Endothelial cell of umbilical vein (primary cell): Measurements from ENCODE around the gene CPNE7. TPM values are rescaled to one million over a fixed set of nuclear protein-coding genes. Genes with fewer than 3 reads are reported as not detected.

Source experiments
- BruUV-seq: library from RNA; stranded (reverse); fragments of 400-500 nt; replicated peaks from 2 replicates; lab custom pipeline; 2021; lab: Mats Ljungman, UMichigan
- CTCF ChIA-PET: fragments of 300-600, 350-600 bp; sonication (Branson Sonifier 250); formaldehyde crosslinking; loops from one replicate; lab custom pipeline; 2021; ENCODE audit warnings: antibody characterized with exemption, inconsistent platforms; lab: Charles Lee
- POLR2A ChIA-PET: fragments of 300-600, 350-600 bp; sonication (Branson Sonifier 250); formaldehyde crosslinking; loops from one replicate; lab custom pipeline; 2021; ENCODE audit warnings: antibody characterized with exemption, inconsistent platforms; lab: Charles Lee
- DNase-seq: peaks from one replicate; pipeline ENCODE4 v3.0.0-alpha.2; 2011; ENCODE audit warnings: low read depth, low spot score
- FAIRE-seq: peaks from 2 replicates; lab custom pipeline; 2011; peaks lifted over from hg19 to GRCh38; lab: Jason Lieb, UNC
- H2AFZ ChIP-seq: 2 replicates; pipeline ENCODE4 v1.6.0; 2012; ENCODE audit warnings: low read depth, low read length, control low read depth, inconsistent platforms
- H3K27ac ChIP-seq: 2 replicates; pipeline ENCODE4 v1.5.1; 2011; ENCODE audit warnings: low read depth, mild to moderate bottlenecking, control low read depth, low read length, moderate library complexity; ENCODE audit not compliant: insufficient read depth
- H3K27me3 ChIP-seq, 2 experiments: 2 replicates each; pipeline versions ENCODE4 v1.6.0 to v1.6.1; 2011; ENCODE audit warnings: low read length in 2 of 2, mixed read lengths in 1 of 2; ENCODE audit not compliant: control insufficient read depth in 2 of 2, insufficient read depth in 2 of 2
- H3K36me3 ChIP-seq, 2 experiments: 2 replicates in 1 of 2; 3 replicates in 1 of 2; pipeline ENCODE4 v1.5.1; 2011; ENCODE audit warnings: low read length in 2 of 2, mild to moderate bottlenecking in 1 of 2, moderate library complexity in 1 of 2; ENCODE audit not compliant: control insufficient read depth in 2 of 2, insufficient read depth in 2 of 2; ENCODE audit errors: extremely low read depth in 1 of 2
- H3K4me1 ChIP-seq: 3 replicates; pipeline ENCODE4 v1.5.1; 2011; ENCODE audit warnings: mild to moderate bottlenecking, low read length; ENCODE audit not compliant: control insufficient read depth, insufficient read depth; ENCODE audit errors: extremely low read depth
- H3K4me2 ChIP-seq: 2 replicates; pipeline ENCODE4 v1.6.1; 2011; ENCODE audit warnings: low read length, control low read depth, mixed read lengths; ENCODE audit not compliant: insufficient read depth
- H3K4me3 ChIP-seq, 3 experiments: fragments of 200-600 bp in 1 of 3; sonication (generic), shearing (Covaris generic) in 1 of 3; replicated peaks in 1 of 3; 2 replicates each; pipeline ENCODE4 v1.5.1; 2011 to 2016; ENCODE audit warnings: control low read depth in 3 of 3, low read length in 3 of 3, mild to moderate bottlenecking in 2 of 3, inconsistent platforms in 1 of 3, low read depth in 1 of 3, moderate library complexity in 1 of 3; ENCODE audit not compliant: insufficient read depth in 1 of 3
- H3K79me2 ChIP-seq: 2 replicates; pipeline ENCODE4 v1.6.0; 2012; ENCODE audit warnings: low read length, inconsistent platforms; ENCODE audit not compliant: control insufficient read depth, insufficient read depth
- H3K9ac ChIP-seq: replicated peaks from 2 replicates; pipeline ENCODE3; 2011; ENCODE audit warnings: low read length, control low read depth; ENCODE audit not compliant: insufficient read depth; ENCODE audit errors: extremely low read depth
- H3K9me1 ChIP-seq: replicated peaks from 3 replicates; pipeline ENCODE4 v1.6.0; 2011; ENCODE audit warnings: mild to moderate bottlenecking, low read length; ENCODE audit not compliant: control insufficient read depth, insufficient read depth; ENCODE audit errors: extremely low read depth
- H3K9me3 ChIP-seq: replicated peaks from 2 replicates; pipeline ENCODE4 v1.5.1; 2012; ENCODE audit warnings: low read length, inconsistent platforms; ENCODE audit not compliant: control insufficient read depth, insufficient read depth
- H4K20me1 ChIP-seq: replicated peaks from 2 replicates; pipeline ENCODE3; 2011; ENCODE audit warnings: mild to moderate bottlenecking, low read length; ENCODE audit not compliant: control insufficient read depth, insufficient read depth; ENCODE audit errors: extremely low read depth
- CTCF ChIP-seq, 2 donors: IDR thresholded peaks; 1 replicate in 1 of 2; 2 replicates in 1 of 2; pipeline ENCODE4 v1.5.1; 2011; ENCODE audit warnings: low read length in 2 of 2, mild to moderate bottlenecking in 2 of 2, moderate library complexity in 2 of 2, control low read depth in 1 of 2, inconsistent platforms in 1 of 2, low read depth in 1 of 2; ENCODE audit not compliant: insufficient read depth in 1 of 2; ENCODE audit errors: extremely low read depth in 1 of 2
- EZH2 ChIP-seq: IDR thresholded peaks from 2 replicates; pipeline ENCODE4 v1.6.1; 2012; ENCODE audit warnings: borderline replicate concordance, low read depth, mild to moderate bottlenecking, moderate library complexity, low read length, inconsistent platforms; ENCODE audit not compliant: severe bottlenecking
- FOS ChIP-seq: IDR thresholded peaks from 2 replicates; pipeline ENCODE4 v1.6.1; 2011; ENCODE audit warnings: mild to moderate bottlenecking, low read length, moderate library complexity, borderline replicate concordance; ENCODE audit not compliant: insufficient read depth
- GATA2 ChIP-seq: IDR thresholded peaks from 2 replicates; pipeline ENCODE4 v1.7.0; 2011; ENCODE audit warnings: low read depth, mild to moderate bottlenecking, moderate library complexity, mixed read lengths, low read length; ENCODE audit not compliant: insufficient read length, insufficient read depth
- JUN ChIP-seq: IDR thresholded peaks from 2 replicates; pipeline ENCODE4 v1.6.1; 2011; ENCODE audit warnings: borderline replicate concordance, low read depth; ENCODE audit not compliant: insufficient read length, insufficient read depth
- MAX ChIP-seq: IDR thresholded peaks from 2 replicates; pipeline ENCODE4 v1.6.1; 2011; ENCODE audit not compliant: insufficient read depth, insufficient read length
- MYC ChIP-seq: IDR thresholded peaks from one replicate; pipeline ENCODE4 v1.6.1; 2011; ENCODE audit warnings: mild to moderate bottlenecking, low read depth, low read length
- POLR2A ChIP-seq: IDR thresholded peaks from 2 replicates; pipeline ENCODE4 v1.6.1; 2012; ENCODE audit warnings: low read depth, mild to moderate bottlenecking, control low read depth, low read length
- POLR2AphosphoS5 ChIP-seq: IDR thresholded peaks from 2 replicates; pipeline ENCODE4 v1.6.1; 2012; ENCODE audit warnings: low read depth, mild to moderate bottlenecking, control low read depth, low read length, moderate library complexity; ENCODE audit not compliant: insufficient read depth
- dilution Hi-C: fragments of 300-500 bp; cut with MboI; formaldehyde crosslinking; loops from one replicate; pipeline ENCODE4 v1.15.0; 2019; ENCODE audit warnings: low sequenced_read_pairs; ENCODE audit not compliant: extremely low pct_ligation_motif_present
- intact Hi-C: fragments of 100-400 bp; cut with micrococcal nuclease; formaldehyde crosslinking; loops from one replicate; pipeline ENCODE4 v1.10.0; 2022
- polyA plus RNA-seq, 4 experiments: library from polyadenylated mRNA; depleted of rRNA in 3 of 4; stranded (reverse) in 3 of 4; unstranded in 1 of 4; fragments of >200 nt; gene quantifications; 2 replicates each; pipeline versions ENCODE4 v1.2.1 to v1.2.3, GENCODE V29; 2011 to 2012; ENCODE audit warnings: missing spikeins in 1 of 4
- total RNA-seq: library from RNA; stranded (reverse); gene quantifications from 2 replicates; pipeline ENCODE4 v1.2.3, GENCODE V29; 2021

Gene CPNE7
- total and polyA plus RNA-seq, 2 donors (not counting 3 experiments of a cell fraction or from before 2014, with no cell fraction given): 2.0 to 5.9 TPM

GRCh38 chr16:89602952-89603590 is 27.5 kb downstream of the CPNE7 start:
- no peak overlapping the region for H3K4me3 ChIP-seq
- ChIA-PET POLR2A (no interaction called here), CTCF (interaction anchor here (0.6 to 3.9 kb wide), 14 partner anchors 8 to 363 kb away, joined by 3 to 48 read pairs (median 5); partner anchors contain the start of genes CPNE7 and DPEP1)
- TF ChIP-seq EZH2 (no peak), GATA2 (no peak), CTCF (IDR thresholded peaks at IDR 0.05; ENCODE audit: extremely low read depth in 1 of 2, insufficient read depth in 1 of 2, low read depth in 1 of 2, low read length in 2 of 2) (no peak), POLR2A (no peak), JUN (no peak), MAX (no peak), MYC (no peak), FOS (no peak), POLR2AphosphoS5 (no peak)
- FAIRE-seq: no peak
- no peaks in the 10 kb centered on the region for H4K20me1 ChIP-seq
- peaks cover 11% of the 10 kb centered on the region for H3K4me1 ChIP-seq
- H3K27me3 ChIP-seq: no peaks in the 10 kb centered on the region
- H3K79me2 ChIP-seq: no peaks in the 10 kb centered on the region
- no peak overlapping the region for H2AFZ ChIP-seq
- no peak overlapping the region for H3K27ac ChIP-seq
- DNase-seq: no peak
- BruUV-seq: no TSS peak
- H3K9me3 ChIP-seq: no peaks in the 10 kb centered on the region
- intact Hi-C loops (loop anchor here (1.0 kb wide), 1 partner anchor 38 kb away; no protein-coding TSS in a partner anchor), dilution Hi-C loops (no loop called here)
- H3K9ac ChIP-seq: no peak overlapping the region
- H3K4me2 ChIP-seq: no peak overlapping the region
- no peaks in the 10 kb centered on the region for H3K36me3 ChIP-seq
- no peaks in the 10 kb centered on the region for H3K9me1 ChIP-seq
